Measurements from ENCODE around the gene ELMO1.

DNA sequence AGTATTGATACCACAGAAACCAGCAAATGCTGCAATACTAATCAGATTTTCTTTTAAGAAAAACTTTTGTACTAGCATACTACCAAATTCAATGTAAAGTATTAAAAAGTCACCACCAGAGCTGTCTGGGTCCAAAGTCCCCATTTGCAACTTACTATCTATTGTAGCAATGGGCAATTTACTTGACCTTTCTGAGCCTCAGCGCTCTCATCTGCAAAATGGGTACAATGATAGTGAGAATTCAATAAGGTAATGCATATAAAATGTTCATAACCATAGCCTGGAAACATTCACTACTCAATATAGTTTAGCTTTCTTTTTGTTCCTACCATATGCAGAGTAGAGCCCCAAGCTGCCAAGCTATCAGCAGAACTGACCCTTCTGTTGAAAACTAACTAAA is 337.2 kb downstream of the ELMO1 start:
- TF ChIP-seq KLF16 (CRISPR knock-in tag; IDR thresholded peaks at IDR 0.05) (no peak), ZNF670 (CRISPR knock-in tag; IDR thresholded peaks at IDR 0.05; ENCODE audit: borderline replicate concordance) (no peak), POLR2A (IDR thresholded peaks at IDR 0.05; ENCODE audit: insufficient read depth in 1 of 2, low read depth in 2 of 2, low read length in 2 of 2) (no peak), JUND (CRISPR knock-in tag; IDR thresholded peaks at IDR 0.05) (no peak), POLR2AphosphoS5 (IDR thresholded peaks at IDR 0.05; ENCODE audit: low read depth, low read length) (no peak), TBX2 (CRISPR knock-in tag; IDR thresholded peaks at IDR 0.05; ENCODE audit: borderline replicate concordance) (no peak), ZNF766 (CRISPR knock-in tag; IDR thresholded peaks at IDR 0.05; ENCODE audit: borderline replicate concordance) (no peak), NFATC3 (CRISPR knock-in tag; IDR thresholded peaks at IDR 0.05) (no peak), TCF7L2 (IDR thresholded peaks at IDR 0.05; ENCODE audit: low read depth, low read length) (no peak)
- TF ChIP-seq, protein P1, sequence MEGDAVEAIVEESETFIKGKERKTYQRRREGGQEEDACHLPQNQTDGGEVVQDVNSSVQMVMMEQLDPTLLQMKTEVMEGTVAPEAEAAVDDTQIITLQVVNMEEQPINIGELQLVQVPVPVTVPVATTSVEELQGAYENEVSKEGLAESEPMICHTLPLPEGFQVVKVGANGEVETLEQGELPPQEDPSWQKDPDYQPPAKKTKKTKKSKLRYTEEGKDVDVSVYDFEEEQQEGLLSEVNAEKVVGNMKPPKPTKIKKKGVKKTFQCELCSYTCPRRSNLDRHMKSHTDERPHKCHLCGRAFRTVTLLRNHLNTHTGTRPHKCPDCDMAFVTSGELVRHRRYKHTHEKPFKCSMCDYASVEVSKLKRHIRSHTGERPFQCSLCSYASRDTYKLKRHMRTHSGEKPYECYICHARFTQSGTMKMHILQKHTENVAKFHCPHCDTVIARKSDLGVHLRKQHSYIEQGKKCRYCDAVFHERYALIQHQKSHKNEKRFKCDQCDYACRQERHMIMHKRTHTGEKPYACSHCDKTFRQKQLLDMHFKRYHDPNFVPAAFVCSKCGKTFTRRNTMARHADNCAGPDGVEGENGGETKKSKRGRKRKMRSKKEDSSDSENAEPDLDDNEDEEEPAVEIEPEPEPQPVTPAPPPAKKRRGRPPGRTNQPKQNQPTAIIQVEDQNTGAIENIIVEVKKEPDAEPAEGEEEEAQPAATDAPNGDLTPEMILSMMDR (CRISPR knock-in tag; IDR thresholded peaks at IDR 0.05): no peak
- TF ChIP-seq, protein P2, sequence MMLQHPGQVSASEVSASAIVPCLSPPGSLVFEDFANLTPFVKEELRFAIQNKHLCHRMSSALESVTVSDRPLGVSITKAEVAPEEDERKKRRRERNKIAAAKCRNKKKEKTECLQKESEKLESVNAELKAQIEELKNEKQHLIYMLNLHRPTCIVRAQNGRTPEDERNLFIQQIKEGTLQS (CRISPR knock-in tag; IDR thresholded peaks at IDR 0.05): no peak
- TF ChIP-seq, protein P3, sequence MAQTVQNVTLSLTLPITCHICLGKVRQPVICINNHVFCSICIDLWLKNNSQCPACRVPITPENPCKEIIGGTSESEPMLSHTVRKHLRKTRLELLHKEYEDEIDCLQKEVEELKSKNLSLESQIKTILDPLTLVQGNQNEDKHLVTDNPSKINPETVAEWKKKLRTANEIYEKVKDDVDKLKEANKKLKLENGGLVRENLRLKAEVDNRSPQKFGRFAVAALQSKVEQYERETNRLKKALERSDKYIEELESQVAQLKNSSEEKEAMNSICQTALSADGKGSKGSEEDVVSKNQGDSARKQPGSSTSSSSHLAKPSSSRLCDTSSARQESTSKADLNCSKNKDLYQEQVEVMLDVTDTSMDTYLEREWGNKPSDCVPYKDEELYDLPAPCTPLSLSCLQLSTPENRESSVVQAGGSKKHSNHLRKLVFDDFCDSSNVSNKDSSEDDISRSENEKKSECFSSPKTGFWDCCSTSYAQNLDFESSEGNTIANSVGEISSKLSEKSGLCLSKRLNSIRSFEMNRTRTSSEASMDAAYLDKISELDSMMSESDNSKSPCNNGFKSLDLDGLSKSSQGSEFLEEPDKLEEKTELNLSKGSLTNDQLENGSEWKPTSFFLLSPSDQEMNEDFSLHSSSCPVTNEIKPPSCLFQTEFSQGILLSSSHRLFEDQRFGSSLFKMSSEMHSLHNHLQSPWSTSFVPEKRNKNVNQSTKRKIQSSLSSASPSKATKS (CRISPR knock-in tag; IDR thresholded peaks at IDR 0.05): no peak
- TF ChIP-seq, protein P4, sequence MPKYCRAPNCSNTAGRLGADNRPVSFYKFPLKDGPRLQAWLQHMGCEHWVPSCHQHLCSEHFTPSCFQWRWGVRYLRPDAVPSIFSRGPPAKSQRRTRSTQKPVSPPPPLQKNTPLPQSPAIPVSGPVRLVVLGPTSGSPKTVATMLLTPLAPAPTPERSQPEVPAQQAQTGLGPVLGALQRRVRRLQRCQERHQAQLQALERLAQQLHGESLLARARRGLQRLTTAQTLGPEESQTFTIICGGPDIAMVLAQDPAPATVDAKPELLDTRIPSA (CRISPR knock-in tag; IDR thresholded peaks at IDR 0.05; ENCODE audit: borderline replicate concordance): no peak
- TF ChIP-seq, protein P5, sequence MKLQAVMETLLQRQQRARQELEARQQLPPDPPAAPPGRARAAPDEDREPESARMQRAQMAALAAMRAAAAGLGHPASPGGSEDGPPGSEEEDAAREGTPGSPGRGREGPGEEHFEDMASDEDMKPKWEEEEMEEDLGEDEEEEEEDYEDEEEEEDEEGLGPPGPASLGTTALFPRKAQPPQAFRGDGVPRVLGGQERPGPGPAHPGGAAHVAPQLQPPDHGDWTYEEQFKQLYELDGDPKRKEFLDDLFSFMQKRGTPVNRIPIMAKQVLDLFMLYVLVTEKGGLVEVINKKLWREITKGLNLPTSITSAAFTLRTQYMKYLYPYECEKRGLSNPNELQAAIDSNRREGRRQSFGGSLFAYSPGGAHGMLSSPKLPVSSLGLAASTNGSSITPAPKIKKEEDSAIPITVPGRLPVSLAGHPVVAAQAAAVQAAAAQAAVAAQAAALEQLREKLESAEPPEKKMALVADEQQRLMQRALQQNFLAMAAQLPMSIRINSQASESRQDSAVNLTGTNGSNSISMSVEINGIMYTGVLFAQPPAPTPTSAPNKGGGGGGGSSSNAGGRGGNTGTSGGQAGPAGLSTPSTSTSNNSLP (IDR thresholded peaks at IDR 0.05; ENCODE audit: low read depth, low read length): no peak

Measured in HepG2 (cell line).